ENCODE results near the gene SAP30. TPM values are rescaled to one million over a fixed set of nuclear protein-coding genes. Genes with fewer than 3 reads are reported as not detected.

Gene SAP30
- polyA plus RNA-seq, 1 donor (not counting 4 experiments of a cell fraction or from before 2014, with no cell fraction given): 12.9 TPM

DNA sequence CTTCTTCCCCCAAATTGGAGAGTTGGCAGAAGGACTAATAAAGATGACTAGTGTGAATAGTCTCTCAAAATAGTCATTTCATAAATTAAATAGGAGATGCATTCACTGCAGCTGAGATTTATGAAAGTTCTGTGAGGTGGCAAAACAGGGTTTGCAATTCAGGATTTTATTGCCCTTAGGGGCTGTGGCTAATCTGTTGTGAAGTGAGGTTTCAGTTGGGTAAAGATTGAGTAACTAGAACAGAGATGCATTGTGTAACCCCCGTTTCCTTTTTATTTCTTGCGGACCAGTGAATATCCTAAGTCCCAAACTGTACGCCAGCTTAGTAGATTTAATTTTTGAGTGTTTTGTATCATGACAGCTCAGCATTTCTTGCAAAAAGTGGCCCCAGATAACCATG lies 44.3 kb downstream of the SAP30 start:
- Histone ChIP-seq H3K79me2 (ENCODE audit: control insufficient read depth, insufficient read depth, low read length) (no peaks in the 10 kb centered on the region), H3K4me2 (ENCODE audit: control insufficient read depth, extremely low read depth, insufficient read depth, low read depth, low read length) (no peak overlapping the region), H3K4me3 (ENCODE audit: control insufficient read depth in 2 of 3, extremely low read depth in 1 of 3, insufficient read depth in 2 of 3, low read depth in 1 of 3, low read length in 3 of 3) (no peak overlapping the region), H2AFZ (ENCODE audit: control insufficient read depth, low read length) (no peak overlapping the region), H3K9me1 (ENCODE audit: control insufficient read depth, extremely low read depth, insufficient read depth, low read length) (no peaks in the 10 kb centered on the region), H3K27ac (ENCODE audit: control insufficient read depth, insufficient read depth, low read length) (no peak overlapping the region), H3K9ac (ENCODE audit: control insufficient read depth, extremely low read depth, insufficient read depth, low read length) (no peak overlapping the region), H3K27me3 (ENCODE audit: control insufficient read depth, extremely low read depth, insufficient read depth, low read length) (no peaks in the 10 kb centered on the region), H4K20me1 (ENCODE audit: control insufficient read depth, extremely low read depth, insufficient read depth, low read length) (no peaks in the 10 kb centered on the region), H3K4me1 (ENCODE audit: control insufficient read depth, extremely low read depth, insufficient read depth, low read length) (no peaks in the 10 kb centered on the region), H3K36me3 (ENCODE audit: control insufficient read depth in 2 of 2, extremely low read depth in 1 of 2, insufficient read depth in 2 of 2, low read length in 2 of 2) (no peaks in the 10 kb centered on the region), H3K9me3 (ENCODE audit: control insufficient read depth, low read depth, low read length) (no peaks in the 10 kb centered on the region)
- DNase-seq (ENCODE audit: low read depth, low spot score): no peak
- dilution Hi-C loops (cut with MboI; ENCODE audit: extremely low pct_ligation_motif_present, low sequenced_read_pairs): no loop called here
- no peak for FAIRE-seq
- TF ChIP-seq, protein P1, sequence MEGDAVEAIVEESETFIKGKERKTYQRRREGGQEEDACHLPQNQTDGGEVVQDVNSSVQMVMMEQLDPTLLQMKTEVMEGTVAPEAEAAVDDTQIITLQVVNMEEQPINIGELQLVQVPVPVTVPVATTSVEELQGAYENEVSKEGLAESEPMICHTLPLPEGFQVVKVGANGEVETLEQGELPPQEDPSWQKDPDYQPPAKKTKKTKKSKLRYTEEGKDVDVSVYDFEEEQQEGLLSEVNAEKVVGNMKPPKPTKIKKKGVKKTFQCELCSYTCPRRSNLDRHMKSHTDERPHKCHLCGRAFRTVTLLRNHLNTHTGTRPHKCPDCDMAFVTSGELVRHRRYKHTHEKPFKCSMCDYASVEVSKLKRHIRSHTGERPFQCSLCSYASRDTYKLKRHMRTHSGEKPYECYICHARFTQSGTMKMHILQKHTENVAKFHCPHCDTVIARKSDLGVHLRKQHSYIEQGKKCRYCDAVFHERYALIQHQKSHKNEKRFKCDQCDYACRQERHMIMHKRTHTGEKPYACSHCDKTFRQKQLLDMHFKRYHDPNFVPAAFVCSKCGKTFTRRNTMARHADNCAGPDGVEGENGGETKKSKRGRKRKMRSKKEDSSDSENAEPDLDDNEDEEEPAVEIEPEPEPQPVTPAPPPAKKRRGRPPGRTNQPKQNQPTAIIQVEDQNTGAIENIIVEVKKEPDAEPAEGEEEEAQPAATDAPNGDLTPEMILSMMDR (optimal IDR thresholded peaks at IDR 0.05 in 1 of 3, IDR thresholded peaks at IDR 0.05 in 1 of 3, conservative IDR thresholded peaks at IDR 0.05 in 1 of 3; ENCODE audit: extremely low read depth in 1 of 3, insufficient read depth in 2 of 3, low read length in 3 of 3): no peak
- TF ChIP-seq EZH2 (IDR thresholded peaks at IDR 0.05; ENCODE audit: low read length): no peak

DNA sequence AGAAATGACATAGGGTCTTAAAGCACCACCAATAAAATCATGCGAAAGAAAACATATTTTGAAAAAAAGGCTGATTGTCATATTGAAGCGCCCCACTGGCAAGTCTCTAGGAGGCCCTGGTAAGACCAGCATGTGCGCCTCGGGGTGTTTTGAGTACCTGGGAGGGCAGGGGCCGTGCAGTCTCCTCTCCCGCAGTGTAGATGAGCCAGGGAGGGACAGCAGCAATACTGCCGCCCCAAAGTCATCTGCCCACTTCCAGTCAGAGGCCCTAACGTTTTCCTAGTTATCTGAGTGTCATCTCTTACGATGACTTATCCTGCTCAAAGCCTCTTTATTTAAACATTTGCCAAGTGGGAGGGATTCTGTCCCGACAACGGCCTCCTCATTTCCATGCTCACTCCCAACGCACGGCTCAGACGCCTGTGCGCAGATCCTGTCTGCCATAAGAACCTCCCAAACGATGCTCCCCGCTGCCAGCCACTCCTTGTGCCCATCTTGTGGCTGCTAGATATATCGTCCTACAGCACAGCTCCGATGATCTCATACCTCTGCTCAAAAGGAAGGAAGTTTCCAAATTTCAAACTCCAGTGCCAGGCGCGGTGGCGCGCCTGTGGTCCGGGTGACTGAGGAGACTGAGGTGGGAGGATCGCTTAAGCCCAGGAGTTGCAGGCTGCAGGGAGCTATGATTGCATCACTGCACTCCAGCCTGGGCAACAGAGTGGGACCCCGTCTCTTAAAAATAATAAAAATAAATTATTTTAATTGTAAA lies 45.3 kb downstream of the SAP30 start:
- Histone ChIP-seq H3K36me3 (ENCODE audit: control insufficient read depth in 2 of 2, extremely low read depth in 1 of 2, insufficient read depth in 2 of 2, low read length in 2 of 2) (no peaks in the 10 kb centered on the region), H3K27me3 (ENCODE audit: control insufficient read depth, extremely low read depth, insufficient read depth, low read length) (no peaks in the 10 kb centered on the region), H3K9ac (ENCODE audit: control insufficient read depth, extremely low read depth, insufficient read depth, low read length) (no peak overlapping the region), H4K20me1 (ENCODE audit: control insufficient read depth, extremely low read depth, insufficient read depth, low read length) (no peaks in the 10 kb centered on the region), H3K4me2 (ENCODE audit: control insufficient read depth, extremely low read depth, insufficient read depth, low read depth, low read length) (no peak overlapping the region), H3K4me1 (ENCODE audit: control insufficient read depth, extremely low read depth, insufficient read depth, low read length) (no peaks in the 10 kb centered on the region), H2AFZ (ENCODE audit: control insufficient read depth, low read length) (no peak overlapping the region), H3K27ac (ENCODE audit: control insufficient read depth, insufficient read depth, low read length) (no peak overlapping the region), H3K9me3 (ENCODE audit: control insufficient read depth, low read depth, low read length) (no peaks in the 10 kb centered on the region), H3K79me2 (ENCODE audit: control insufficient read depth, insufficient read depth, low read length) (no peaks in the 10 kb centered on the region), H3K9me1 (ENCODE audit: control insufficient read depth, extremely low read depth, insufficient read depth, low read length) (no peaks in the 10 kb centered on the region), H3K4me3 (ENCODE audit: control insufficient read depth in 2 of 3, extremely low read depth in 1 of 3, insufficient read depth in 2 of 3, low read depth in 1 of 3, low read length in 3 of 3) (no peak overlapping the region)
- TF ChIP-seq EZH2 (IDR thresholded peaks at IDR 0.05; ENCODE audit: low read length): no peak
- TF ChIP-seq, protein P1 (optimal IDR thresholded peaks at IDR 0.05 in 1 of 3, IDR thresholded peaks at IDR 0.05 in 1 of 3, conservative IDR thresholded peaks at IDR 0.05 in 1 of 3; ENCODE audit: extremely low read depth in 1 of 3, insufficient read depth in 2 of 3, low read length in 3 of 3): no peak
- FAIRE-seq (no peak), DNase-seq (ENCODE audit: low read depth, low spot score) (no peak)
- dilution Hi-C loops (cut with MboI; ENCODE audit: extremely low pct_ligation_motif_present, low sequenced_read_pairs): no loop called here

Measured in keratinocyte (primary cell).